HL-60 (cell line): Measurements from ENCODE around the gene CIT.

Source experiments
- DNase-seq, 2 experiments: peaks; one replicate each; pipeline ENCODE4 v3.0.0-alpha.2; 2010 to 2020; ENCODE audit warnings: low read depth in 1 of 2, low spot score in 1 of 2
- H3K27ac ChIP-seq: fragments of 250-450 bp; sonication (Bioruptor Pico); replicated peaks from 2 replicates; pipeline ENCODE4 v1.5.1; 2020; ENCODE audit warnings: mild to moderate bottlenecking, moderate library complexity
- H3K27me3 ChIP-seq: fragments of 250-450 bp; sonication (Bioruptor Pico); 2 replicates; pipeline ENCODE4 v1.5.1; 2021; ENCODE audit warnings: mild to moderate bottlenecking, moderate library complexity; ENCODE audit not compliant: insufficient read depth, poor library complexity, severe bottlenecking
- H3K4me3 ChIP-seq: replicated peaks from 2 replicates; pipeline ENCODE4 v1.5.1; 2011; ENCODE audit warnings: mild to moderate bottlenecking, control low read depth, low read length; ENCODE audit not compliant: insufficient read depth
- GABPA ChIP-seq: IDR thresholded peaks from 2 replicates; pipeline ENCODE4 v1.6.1; 2012; ENCODE audit warnings: low read depth
- POLR2AphosphoS5 ChIP-seq: IDR thresholded peaks from 2 replicates; pipeline ENCODE4 v1.6.1; 2012; ENCODE audit warnings: low read depth
- SPI1 ChIP-seq: IDR thresholded peaks from 2 replicates; pipeline ENCODE4 v1.6.1; 2012; ENCODE audit warnings: low read depth, mild to moderate bottlenecking, borderline replicate concordance
- TF ChIP-seq, protein P1 (sequence below): IDR thresholded peaks from 2 replicates; pipeline ENCODE4 v1.6.1; 2012; ENCODE audit warnings: low read depth; ENCODE audit not compliant: insufficient replicate concordance
- TF ChIP-seq, protein P2 (sequence below): IDR thresholded peaks from one replicate; pipeline ENCODE4 v1.5.1; 2011; ENCODE audit warnings: low read length, control low read depth, inconsistent platforms; ENCODE audit not compliant: insufficient read depth

The CIT gene

DNA sequence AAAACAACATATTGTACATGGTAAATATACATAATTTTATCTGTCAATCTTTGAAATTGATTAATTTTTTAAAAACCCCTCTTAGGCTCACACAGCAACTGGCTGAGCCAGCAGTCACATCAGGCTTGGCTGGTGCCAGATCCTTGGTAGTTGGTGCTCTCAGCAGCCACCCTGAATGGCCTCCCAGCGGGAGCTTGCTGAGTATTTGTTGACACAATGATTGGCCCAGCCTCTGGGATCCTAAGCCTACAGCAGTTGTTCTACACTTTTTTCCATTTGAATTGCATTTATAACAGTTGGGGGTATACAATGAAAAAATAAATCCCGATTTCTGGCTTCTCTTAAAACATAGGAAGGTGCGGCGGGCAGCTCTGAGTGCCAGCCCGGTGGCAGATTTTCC, 198.0 kb downstream of the CIT start:
- TF ChIP-seq POLR2AphosphoS5 (no peak), SPI1 (no peak), GABPA (no peak)
- TF ChIP-seq, protein P1, sequence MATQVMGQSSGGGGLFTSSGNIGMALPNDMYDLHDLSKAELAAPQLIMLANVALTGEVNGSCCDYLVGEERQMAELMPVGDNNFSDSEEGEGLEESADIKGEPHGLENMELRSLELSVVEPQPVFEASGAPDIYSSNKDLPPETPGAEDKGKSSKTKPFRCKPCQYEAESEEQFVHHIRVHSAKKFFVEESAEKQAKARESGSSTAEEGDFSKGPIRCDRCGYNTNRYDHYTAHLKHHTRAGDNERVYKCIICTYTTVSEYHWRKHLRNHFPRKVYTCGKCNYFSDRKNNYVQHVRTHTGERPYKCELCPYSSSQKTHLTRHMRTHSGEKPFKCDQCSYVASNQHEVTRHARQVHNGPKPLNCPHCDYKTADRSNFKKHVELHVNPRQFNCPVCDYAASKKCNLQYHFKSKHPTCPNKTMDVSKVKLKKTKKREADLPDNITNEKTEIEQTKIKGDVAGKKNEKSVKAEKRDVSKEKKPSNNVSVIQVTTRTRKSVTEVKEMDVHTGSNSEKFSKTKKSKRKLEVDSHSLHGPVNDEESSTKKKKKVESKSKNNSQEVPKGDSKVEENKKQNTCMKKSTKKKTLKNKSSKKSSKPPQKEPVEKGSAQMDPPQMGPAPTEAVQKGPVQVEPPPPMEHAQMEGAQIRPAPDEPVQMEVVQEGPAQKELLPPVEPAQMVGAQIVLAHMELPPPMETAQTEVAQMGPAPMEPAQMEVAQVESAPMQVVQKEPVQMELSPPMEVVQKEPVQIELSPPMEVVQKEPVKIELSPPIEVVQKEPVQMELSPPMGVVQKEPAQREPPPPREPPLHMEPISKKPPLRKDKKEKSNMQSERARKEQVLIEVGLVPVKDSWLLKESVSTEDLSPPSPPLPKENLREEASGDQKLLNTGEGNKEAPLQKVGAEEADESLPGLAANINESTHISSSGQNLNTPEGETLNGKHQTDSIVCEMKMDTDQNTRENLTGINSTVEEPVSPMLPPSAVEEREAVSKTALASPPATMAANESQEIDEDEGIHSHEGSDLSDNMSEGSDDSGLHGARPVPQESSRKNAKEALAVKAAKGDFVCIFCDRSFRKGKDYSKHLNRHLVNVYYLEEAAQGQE: no peak
- TF ChIP-seq, protein P2, sequence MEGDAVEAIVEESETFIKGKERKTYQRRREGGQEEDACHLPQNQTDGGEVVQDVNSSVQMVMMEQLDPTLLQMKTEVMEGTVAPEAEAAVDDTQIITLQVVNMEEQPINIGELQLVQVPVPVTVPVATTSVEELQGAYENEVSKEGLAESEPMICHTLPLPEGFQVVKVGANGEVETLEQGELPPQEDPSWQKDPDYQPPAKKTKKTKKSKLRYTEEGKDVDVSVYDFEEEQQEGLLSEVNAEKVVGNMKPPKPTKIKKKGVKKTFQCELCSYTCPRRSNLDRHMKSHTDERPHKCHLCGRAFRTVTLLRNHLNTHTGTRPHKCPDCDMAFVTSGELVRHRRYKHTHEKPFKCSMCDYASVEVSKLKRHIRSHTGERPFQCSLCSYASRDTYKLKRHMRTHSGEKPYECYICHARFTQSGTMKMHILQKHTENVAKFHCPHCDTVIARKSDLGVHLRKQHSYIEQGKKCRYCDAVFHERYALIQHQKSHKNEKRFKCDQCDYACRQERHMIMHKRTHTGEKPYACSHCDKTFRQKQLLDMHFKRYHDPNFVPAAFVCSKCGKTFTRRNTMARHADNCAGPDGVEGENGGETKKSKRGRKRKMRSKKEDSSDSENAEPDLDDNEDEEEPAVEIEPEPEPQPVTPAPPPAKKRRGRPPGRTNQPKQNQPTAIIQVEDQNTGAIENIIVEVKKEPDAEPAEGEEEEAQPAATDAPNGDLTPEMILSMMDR: no peak

DNA sequence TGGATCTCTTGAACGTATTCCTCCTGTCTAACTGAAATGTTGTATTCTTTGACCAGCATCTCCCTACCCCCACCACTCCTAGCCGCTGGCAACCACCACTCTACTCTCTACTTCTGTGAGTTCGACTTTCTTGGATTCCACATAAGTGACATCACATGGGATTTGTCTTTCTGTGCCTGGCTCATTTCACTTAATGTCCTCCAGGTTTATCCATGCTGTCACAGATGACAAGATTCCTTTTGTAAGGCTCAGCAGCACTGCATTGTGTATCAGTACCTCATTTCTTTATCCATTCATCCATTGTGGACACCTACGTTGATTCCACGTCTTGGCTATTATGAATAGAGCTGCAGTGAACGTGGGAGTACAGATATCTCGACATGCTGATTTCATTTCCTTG, 198.7 kb downstream of the CIT start:
- Histone ChIP-seq H3K27ac (no peak overlapping the region), H3K27me3 (no peaks in the 10 kb centered on the region), H3K4me3 (no peak overlapping the region)
- TF ChIP-seq, protein P2: no peak
- TF ChIP-seq, protein P1: no peak
- no peak for TF ChIP-seq POLR2AphosphoS5
- no peak for TF ChIP-seq SPI1
- no peak for TF ChIP-seq GABPA
- DNase-seq: no peak

More for the DNA sequence above, 198.0 kb downstream of the CIT start:
- no peak for DNase-seq
- no peak overlapping the region for H3K4me3 ChIP-seq
- no peaks in the 10 kb centered on the region for H3K27me3 ChIP-seq
- H3K27ac ChIP-seq: no peak overlapping the region

DNA sequence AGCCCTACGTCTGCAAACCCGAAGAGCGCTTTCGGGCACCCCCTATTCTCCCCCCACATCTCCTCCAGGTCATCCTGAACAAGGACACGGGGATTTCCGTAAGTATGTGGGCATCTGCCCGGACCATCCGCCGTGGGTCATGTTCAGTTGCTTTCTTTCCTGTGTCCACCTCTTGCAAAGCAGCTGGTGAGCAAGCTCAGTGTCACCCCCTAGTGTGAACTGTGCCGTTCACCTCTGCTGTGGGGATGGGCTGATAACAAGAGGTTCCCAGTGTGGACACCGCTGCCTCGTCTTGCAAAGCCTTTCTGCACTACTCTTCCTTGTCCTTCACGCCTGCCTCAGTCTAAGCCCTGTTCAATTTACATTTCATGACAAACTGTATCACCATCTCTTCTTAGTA, 200.5 kb downstream of the CIT start:
- no peak for DNase-seq

DNA sequence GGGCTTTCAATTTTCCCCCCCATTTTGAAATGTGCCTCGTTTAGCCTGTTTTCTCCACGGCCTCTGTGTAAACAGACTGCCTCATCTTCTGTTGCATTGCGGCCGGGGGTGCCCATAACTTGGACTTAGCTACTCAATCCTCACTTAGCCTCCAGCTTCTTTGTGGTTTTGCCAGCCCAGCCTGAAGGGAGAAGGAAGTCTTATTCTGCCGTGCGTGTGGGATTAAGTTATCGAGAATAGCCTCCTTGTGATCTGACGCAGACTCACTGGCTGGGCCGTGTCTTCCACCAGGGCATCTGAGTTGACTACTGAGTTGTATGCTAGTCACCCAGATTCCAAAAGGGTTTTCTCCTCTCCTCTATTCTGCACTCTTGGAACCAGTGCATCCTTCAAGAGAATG, 201.1 kb downstream of the CIT start:
- Histone ChIP-seq H3K27ac (no peak overlapping the region), H3K4me3 (no peak overlapping the region), H3K27me3 (no peaks in the 10 kb centered on the region)
- DNase-seq: no peak
- TF ChIP-seq SPI1: no peak

More for the DNA sequence above, 200.5 kb downstream of the CIT start:
- Histone ChIP-seq H3K27ac (no peak overlapping the region), H3K27me3 (no peaks in the 10 kb centered on the region), H3K4me3 (no peak overlapping the region)
- TF ChIP-seq GABPA (no peak), SPI1 (no peak)
- TF ChIP-seq, protein P2: no peak
